ENCODE measurements around the gene ST3GAL3. TPM values are rescaled to one million over a fixed set of nuclear protein-coding genes. Genes with fewer than 3 reads are reported as not detected.

ST3GAL3 gene, protein sequence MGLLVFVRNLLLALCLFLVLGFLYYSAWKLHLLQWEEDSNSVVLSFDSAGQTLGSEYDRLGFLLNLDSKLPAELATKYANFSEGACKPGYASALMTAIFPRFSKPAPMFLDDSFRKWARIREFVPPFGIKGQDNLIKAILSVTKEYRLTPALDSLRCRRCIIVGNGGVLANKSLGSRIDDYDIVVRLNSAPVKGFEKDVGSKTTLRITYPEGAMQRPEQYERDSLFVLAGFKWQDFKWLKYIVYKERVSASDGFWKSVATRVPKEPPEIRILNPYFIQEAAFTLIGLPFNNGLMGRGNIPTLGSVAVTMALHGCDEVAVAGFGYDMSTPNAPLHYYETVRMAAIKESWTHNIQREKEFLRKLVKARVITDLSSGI
- 21.4 and 27.9 TPM in 2 replicates for total RNA-seq

DNA sequence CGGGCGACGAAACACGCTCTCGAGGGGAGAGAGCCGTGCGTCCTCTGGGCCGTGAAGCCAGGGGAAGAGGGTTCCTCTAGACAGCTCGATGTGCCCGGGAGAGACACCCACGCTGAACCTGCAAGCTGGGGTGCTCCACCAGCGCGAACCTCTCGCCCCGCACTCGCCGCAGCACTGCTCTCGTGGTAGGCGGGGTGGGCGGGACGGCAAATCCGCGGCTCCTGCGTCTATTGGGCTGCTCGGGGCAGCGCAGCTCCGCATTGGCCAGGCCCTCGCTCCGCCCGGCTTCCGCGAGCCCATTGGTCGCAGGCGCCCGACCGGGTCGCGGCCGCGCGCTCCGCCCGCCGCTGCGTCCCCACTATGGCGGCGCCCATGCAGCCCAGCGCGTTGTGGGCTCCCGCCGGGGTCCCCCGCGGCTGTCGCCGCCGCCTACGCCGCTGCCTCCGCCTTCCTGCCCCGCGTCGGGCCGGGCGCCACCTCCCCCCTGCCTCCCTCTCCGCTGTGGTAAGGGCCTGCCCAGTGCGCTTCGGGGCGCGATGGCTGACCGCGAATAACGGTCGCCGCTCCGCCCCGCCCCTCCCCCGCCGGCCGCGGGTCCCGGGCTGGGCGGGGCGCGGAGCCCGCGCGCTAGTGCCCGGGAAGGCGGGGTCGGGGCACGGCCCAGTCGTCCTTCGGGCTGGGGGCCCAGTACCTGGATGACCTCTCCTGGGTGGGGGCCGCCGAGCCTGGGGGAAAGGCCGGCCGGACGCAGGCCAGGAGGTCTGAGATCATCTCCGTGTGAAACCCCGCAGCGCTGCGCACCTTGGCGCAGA, at the start of gene ST3GAL3:
Gene ST3GAL3, plus strand, starts transcription at position 347 of the 812 bp plus-strand sequence. CDS start 28,727 bp downstream, outside the sequence.

DNA sequence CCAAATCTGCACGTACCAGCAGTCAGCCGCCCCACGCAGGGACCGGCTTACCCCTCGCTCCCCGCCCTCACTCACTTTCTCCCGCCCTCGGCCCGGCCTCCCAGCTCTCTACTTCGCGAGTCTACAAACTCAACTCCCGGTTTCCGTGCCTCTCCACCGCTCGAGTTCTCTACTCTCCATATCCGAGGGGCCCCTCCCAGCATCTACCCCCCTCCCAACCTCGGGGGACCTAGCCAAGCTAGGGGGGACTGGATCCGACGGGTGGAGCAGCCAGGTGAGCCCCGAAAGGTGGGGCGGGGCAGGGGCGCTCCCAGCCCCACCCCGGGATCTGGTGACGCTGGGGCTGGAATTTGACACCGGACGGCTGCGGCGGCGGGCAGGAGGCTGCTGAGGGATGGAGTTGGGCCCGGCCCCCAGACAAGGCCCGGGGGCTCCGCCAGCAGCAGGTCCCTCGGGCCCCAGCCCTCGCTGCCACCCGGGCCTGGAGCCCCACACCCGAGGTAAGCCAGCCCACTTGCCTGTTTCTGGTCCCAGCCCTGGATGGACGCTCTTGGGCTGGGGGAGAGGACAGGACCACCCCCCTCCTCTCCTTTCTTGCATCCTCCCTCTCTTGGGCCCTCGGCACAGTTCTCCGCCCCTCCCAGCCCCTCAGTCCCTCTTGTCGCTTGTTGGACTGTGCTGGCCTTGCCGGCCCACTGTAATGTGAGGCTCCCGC, 226.2 kb downstream of the ST3GAL3 start, which contains the start of gene ARTN:
Gene ARTN, plus strand, starts transcription at position 416 of the 715 bp plus-strand sequence. CDS start 1,856 bp downstream, outside the sequence.

DNA sequence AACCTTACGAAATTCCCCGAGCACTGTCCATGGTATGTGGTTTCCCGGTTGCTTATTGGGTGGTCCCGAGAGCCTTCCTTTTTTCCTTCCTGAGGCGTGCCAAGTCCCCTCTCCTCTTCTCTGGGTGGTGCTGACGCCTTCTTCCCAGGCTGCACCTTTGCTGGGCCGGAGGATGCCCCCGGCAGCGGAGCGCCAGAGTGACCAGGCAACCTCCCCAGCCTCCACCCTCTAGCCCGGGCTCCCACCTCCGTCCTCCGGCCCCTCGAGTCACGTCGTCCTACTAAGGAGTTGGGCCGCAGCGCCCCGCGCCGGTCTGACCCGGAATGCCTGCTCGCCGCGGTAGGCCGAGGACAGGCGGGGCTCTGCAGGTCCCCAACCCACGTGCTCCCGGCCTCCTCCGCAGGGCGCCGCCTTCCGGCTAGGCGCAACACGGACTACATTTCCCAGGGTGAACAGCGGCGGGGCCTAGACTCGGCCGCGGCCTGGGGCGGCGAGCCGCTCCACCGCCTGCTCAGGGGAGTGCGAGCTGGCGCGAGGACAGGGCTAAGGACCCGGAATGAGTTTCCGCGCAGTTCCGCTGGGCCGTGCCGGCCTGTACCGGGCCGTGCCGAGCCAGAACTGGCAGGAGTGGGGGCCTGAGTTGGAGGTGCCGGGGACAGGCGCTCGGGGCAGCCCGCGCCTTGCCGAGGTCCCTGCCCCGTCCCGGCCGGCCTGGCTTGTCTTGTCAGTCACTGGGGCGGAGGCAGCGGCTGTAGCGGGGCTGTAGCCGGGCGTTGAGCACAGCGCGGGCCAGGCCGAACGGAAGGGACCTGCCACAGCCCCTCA, 239.1 kb downstream of the ST3GAL3 start, which contains the start of gene IPO13:
Gene IPO13, plus strand, starts transcription at position 715 of the 825 bp plus-strand sequence. CDS start 651 bp downstream, outside the sequence.

DNA sequence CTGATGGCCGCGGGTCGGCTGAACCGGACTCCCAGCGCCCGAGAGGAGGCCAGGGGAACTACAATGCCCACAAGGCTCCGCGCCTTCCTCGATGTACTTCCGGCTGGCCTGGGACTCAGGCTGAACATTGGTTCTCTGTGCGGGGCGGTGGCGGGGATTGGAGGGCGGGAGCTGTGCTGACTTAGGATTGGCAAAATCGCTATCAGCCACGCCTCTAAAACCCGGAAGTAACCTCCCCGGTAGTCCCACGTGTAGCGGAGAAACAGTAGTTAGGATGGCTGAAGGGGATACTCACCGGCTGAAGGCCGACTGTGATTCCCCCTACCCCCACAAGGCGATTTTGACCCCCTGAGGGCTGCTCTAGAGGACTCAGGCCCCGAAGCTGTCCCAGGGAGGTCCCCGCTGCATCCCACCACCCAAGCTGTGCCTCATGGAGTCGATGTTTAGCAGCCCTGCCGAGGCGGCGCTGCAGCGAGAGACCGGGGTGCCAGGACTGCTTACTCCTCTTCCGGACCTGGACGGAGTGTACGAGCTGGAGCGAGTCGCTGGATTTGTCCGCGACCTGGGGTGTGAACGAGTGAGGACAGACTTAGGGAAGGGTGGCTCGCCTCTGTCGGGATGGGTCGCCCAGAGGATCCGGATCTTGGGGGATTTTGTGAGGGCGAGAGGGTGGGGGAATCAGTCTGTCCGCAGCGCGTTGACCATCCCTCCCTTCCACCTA, 262.6 kb downstream of the ST3GAL3 start, which contains the start of gene DPH2:
Gene DPH2, plus strand, starts transcription at position 265 of the 721 bp plus-strand sequence. Its CDS starts 166 bp downstream, at position 431.

DNA sequence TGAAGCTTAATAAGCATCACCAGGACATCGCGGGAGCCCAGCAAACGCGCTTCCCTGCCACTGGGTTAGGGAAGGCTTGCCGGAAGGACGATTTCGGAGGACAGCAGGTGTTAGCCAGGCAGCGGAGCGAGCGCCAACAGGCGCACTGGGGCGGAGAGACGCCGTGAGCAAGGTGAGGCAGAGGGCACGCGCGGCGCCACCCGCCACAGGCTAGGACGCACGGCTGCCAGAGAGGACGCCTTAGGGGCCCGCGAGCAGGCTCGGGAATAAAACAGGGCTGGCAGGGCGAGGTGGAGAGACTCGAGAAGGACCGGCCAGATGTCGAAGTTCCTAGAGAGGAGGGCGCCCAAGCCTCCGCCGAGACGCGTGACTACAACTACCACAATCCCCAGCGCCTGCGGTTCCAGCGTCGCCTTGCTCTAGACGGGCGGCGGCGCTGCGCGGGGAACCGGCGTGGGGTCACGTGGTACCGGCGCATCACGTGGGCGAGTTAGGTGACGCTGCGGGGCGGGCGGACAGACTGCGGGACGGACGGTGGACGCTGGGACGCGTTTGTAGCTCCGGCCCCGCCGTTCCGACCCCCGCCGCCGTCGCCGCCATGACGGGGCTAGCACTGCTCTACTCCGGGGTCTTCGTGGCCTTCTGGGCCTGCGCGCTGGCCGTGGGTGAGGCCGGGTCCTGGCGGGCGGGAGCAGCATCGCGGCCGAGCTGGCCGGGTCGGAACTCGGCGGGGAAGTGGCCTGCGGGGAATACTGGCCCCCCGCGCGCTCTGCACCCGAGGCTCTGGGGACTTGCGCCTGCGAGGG, 267.3 kb downstream of the ST3GAL3 start, which contains the start of gene ATP6V0B:
Gene ATP6V0B, plus strand, starts transcription at position 518 of the 806 bp plus-strand sequence. Its CDS starts 81 bp downstream, at position 599.

DNA sequence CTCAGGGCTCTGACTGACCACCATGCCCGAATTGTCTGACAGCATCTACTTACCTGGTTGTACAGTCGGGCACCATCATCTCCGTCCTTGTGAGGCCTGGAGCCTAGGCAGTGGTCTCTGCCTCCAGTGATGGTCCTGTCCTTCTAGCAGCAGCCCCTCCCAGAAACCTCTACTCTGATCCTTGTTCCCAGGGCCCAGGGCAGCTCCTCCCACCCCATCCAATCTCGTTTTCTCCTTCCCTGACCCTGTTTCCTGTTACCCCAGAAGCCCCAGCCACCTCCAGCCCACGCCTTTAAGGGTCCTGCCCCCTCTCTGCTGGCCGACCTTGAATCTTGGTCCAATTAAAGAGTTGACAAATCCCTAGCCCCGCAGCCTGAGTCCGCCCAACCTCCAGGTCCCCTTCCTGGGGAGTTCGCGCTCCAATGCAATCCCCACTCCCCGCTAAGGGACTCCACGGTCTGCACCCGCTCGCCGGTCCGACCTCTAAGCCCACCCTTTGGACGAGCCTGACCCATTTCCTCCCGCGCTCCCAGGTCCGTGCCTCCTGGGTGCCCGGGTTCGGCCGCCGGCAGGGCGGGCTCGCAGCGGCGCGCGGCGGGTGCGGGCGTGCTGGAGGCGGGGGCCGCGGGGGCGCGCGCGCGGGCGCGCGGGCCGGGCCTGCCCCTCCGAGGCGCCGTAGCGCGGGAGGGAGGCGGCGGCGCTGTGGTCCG, 271.4 kb downstream of the ST3GAL3 start, which contains the start of gene B4GALT2:
Gene B4GALT2, plus strand, starts transcription at position 660 of the 710 bp plus-strand sequence. CDS start 1,951 bp downstream, outside the sequence.

Other genes starting within 250 kb of the ST3GAL3 start
- 212 and 364 TPM in 2 replicates for gene PTPRF, start 176.7 kb upstream of the ST3GAL3 start, total RNA-seq
- 41.8 and 43.9 TPM in 2 replicates for gene KDM4A, start 57.4 kb upstream of the ST3GAL3 start, total RNA-seq
- gene ARTN, start 226.3 kb downstream of the ST3GAL3 start, total RNA-seq: 0.07 and 0.63 TPM in 2 replicates
- 24.6 and 30.7 TPM in 2 replicates for gene IPO13, start 239.4 kb downstream of the ST3GAL3 start, total RNA-seq

All from smooth muscle cell of the pulmonary artery (primary cell).